OCI-LY3 (cell line): Measurements from ENCODE around the gene ZDHHC14.

Experiments
- H2AFZ ChIP-seq: fragments of 200-600, 300-600 bp; shearing (Covaris generic); 2 replicates; pipeline ENCODE4 v1.6.0; 2014; ENCODE audit warnings: antibody characterized with exemption, low read depth, low read length
- H3K27ac ChIP-seq: fragments of 200-600, 300-600 bp; sonication (generic); 2 replicates; pipeline ENCODE4 v1.5.1; 2014; ENCODE audit warnings: mild to moderate bottlenecking, low read length, moderate library complexity, mixed read lengths
- H3K27me3 ChIP-seq: fragments of 200-600, 300-600 bp; sonication (generic); 2 replicates; pipeline ENCODE4 v1.6.1; 2014; ENCODE audit warnings: low read depth, low read length, mixed read lengths
- H3K36me3 ChIP-seq: fragments of 200-600, 300-600 bp; sonication (generic); replicated peaks from 2 replicates; pipeline ENCODE3; 2014; ENCODE audit warnings: low read depth, low read length, mixed read lengths
- H3K4me1 ChIP-seq: fragments of 300-600, 200-600 bp; sonication (generic); 2 replicates; pipeline ENCODE4 v1.6.1; 2014; ENCODE audit warnings: low read length, mixed read lengths
- H3K4me2 ChIP-seq: fragments of 200-600, 300-600 bp; sonication (generic); 2 replicates; pipeline ENCODE4 v1.6.1; 2014; ENCODE audit warnings: low read length, mixed read lengths
- H3K4me3 ChIP-seq: fragments of 300-600, 200-600 bp; sonication (generic); 2 replicates; pipeline ENCODE4 v1.5.1; 2014; ENCODE audit warnings: antibody characterized with exemption, mild to moderate bottlenecking, low read length, moderate library complexity
- H3K79me2 ChIP-seq: fragments of 300-600, 200-600 bp; shearing (Covaris generic); 2 replicates; pipeline ENCODE4 v1.6.1; 2014; ENCODE audit warnings: mild to moderate bottlenecking, low read length, mixed read lengths
- H3K9ac ChIP-seq: fragments of 300-600, 200-600 bp; shearing (Covaris generic); 2 replicates; pipeline ENCODE4 v1.6.0; 2014; ENCODE audit warnings: mild to moderate bottlenecking, low read length, moderate library complexity
- H3K9me3 ChIP-seq: fragments of 200-600, 300-600 bp; shearing (Covaris generic); 2 replicates; pipeline ENCODE4 v1.6.1; 2014; ENCODE audit warnings: low read length, mixed read lengths; ENCODE audit not compliant: insufficient read depth
- H4K20me1 ChIP-seq: fragments of 200-600, 300-600 bp; sonication (generic); 2 replicates; pipeline ENCODE4 v1.6.1; 2016; ENCODE audit warnings: low read length, mixed read lengths; ENCODE audit not compliant: insufficient read depth
- EZH2phosphoT487 ChIP-seq: fragments of 200-600 bp; shearing (Covaris generic); IDR thresholded peaks from 2 replicates; pipeline ENCODE4 v1.6.1; 2018; ENCODE audit warnings: antibody characterized with exemption, mixed run types, low read depth
- TF ChIP-seq, protein P1 (sequence below): fragments of 200-600, 300-600 bp; sonication (generic); IDR thresholded peaks from 2 replicates; pipeline ENCODE4 v1.5.1; 2014; ENCODE audit warnings: antibody characterized with exemption, low read length, low read depth

ZDHHC14 gene

GRCh38 chr6:157655139-157655538, 274.1 kb downstream of the ZDHHC14 start:
- Histone ChIP-seq H3K4me1 (no peaks in the 10 kb centered on the region), H3K36me3 (no peaks in the 10 kb centered on the region), H3K4me2 (no peak overlapping the region), H2AFZ (no peak overlapping the region), H3K9ac (no peak overlapping the region), H3K79me2 (no peaks in the 10 kb centered on the region), H4K20me1 (no peaks in the 10 kb centered on the region), H3K9me3 (no peaks in the 10 kb centered on the region), H3K27me3 (no peaks in the 10 kb centered on the region), H3K27ac (no peak overlapping the region), H3K4me3 (no peak overlapping the region)
- TF ChIP-seq EZH2phosphoT487: no peak
- TF ChIP-seq, protein P1, sequence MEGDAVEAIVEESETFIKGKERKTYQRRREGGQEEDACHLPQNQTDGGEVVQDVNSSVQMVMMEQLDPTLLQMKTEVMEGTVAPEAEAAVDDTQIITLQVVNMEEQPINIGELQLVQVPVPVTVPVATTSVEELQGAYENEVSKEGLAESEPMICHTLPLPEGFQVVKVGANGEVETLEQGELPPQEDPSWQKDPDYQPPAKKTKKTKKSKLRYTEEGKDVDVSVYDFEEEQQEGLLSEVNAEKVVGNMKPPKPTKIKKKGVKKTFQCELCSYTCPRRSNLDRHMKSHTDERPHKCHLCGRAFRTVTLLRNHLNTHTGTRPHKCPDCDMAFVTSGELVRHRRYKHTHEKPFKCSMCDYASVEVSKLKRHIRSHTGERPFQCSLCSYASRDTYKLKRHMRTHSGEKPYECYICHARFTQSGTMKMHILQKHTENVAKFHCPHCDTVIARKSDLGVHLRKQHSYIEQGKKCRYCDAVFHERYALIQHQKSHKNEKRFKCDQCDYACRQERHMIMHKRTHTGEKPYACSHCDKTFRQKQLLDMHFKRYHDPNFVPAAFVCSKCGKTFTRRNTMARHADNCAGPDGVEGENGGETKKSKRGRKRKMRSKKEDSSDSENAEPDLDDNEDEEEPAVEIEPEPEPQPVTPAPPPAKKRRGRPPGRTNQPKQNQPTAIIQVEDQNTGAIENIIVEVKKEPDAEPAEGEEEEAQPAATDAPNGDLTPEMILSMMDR: no peak

DNA sequence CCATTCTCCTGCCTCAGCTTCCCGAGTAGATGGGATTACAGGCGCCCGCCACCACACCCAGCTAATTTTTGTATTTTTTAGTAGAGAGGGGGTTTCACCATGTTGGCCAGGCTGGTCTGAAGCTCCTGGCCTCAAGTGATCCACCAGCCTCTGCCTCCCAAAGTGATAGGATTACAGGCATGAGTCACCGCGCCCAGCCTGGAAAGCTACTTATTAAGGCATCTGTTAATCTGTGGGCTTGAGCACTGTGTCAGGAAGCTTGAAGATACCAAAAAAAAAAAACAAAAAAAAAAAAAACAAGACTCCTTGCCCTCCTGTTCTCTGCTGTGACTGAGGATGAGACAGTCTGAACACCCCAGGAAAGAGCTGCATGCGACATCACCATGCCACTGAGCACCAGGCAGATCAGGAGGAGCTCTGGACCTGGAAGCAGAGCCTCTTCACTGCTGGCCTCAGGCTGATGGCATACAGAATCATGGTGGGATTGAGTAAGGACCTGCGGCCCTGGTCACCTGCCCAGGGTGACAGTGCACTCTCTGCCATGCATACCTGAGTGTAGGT, 275.5 kb downstream of the ZDHHC14 start:
- no peak overlapping the region for H2AFZ ChIP-seq
- H4K20me1 ChIP-seq: no peaks in the 10 kb centered on the region
- H3K9ac ChIP-seq: no peak overlapping the region
- H3K79me2 ChIP-seq: no peaks in the 10 kb centered on the region
- H3K4me1 ChIP-seq: no peaks in the 10 kb centered on the region
- no peaks in the 10 kb centered on the region for H3K27me3 ChIP-seq
- TF ChIP-seq, protein P1: no peak
- TF ChIP-seq EZH2phosphoT487: no peak
- no peaks in the 10 kb centered on the region for H3K36me3 ChIP-seq
- H3K4me2 ChIP-seq: no peak overlapping the region
- no peak overlapping the region for H3K4me3 ChIP-seq
- H3K9me3 ChIP-seq: no peaks in the 10 kb centered on the region
- no peak overlapping the region for H3K27ac ChIP-seq

- no peak overlapping the region for H3K9ac ChIP-seq
- no peaks in the 10 kb centered on the region for H3K4me1 ChIP-seq
- H2AFZ ChIP-seq: no peak overlapping the region
- H3K9me3 ChIP-seq: no peaks in the 10 kb centered on the region
- H3K4me3 ChIP-seq: no peak overlapping the region
- no peak overlapping the region for H3K4me2 ChIP-seq
- no peaks in the 10 kb centered on the region for H3K36me3 ChIP-seq
- H3K79me2 ChIP-seq: no peaks in the 10 kb centered on the region
- H4K20me1 ChIP-seq: no peaks in the 10 kb centered on the region
- H3K27me3 ChIP-seq: no peaks in the 10 kb centered on the region
- H3K27ac ChIP-seq: no peak overlapping the region
- TF ChIP-seq, protein P1: no peak
- no peak for TF ChIP-seq EZH2phosphoT487
Measured at GRCh38 chr6:157657754-157658153, 276.8 kb downstream of the ZDHHC14 start.

DNA sequence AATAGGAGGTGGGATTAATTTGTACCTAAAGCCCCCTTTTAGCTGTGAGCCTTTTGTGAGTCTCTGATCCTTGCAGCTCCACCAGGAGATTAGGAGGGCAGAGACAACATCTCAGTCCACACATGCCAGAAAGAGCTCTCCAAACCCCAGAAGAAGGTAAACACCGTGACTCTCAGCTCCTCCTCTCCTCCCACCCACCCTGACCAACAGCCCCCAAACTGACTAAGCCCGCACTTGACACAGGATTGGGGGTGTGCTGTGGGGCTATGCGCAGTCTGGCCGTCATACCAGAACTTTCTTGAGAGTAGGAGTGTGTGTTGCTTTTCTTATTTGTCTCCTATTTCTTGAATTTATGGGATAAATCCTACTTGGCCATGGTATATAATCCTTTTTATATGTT, 277.3 kb downstream of the ZDHHC14 start:
- Histone ChIP-seq H3K4me2 (no peak overlapping the region), H3K27me3 (no peaks in the 10 kb centered on the region), H3K36me3 (no peaks in the 10 kb centered on the region), H4K20me1 (no peaks in the 10 kb centered on the region), H3K4me1 (no peaks in the 10 kb centered on the region), H3K27ac (no peak overlapping the region), H2AFZ (no peak overlapping the region), H3K9me3 (no peaks in the 10 kb centered on the region), H3K79me2 (no peaks in the 10 kb centered on the region), H3K4me3 (no peak overlapping the region), H3K9ac (no peak overlapping the region)
- TF ChIP-seq EZH2phosphoT487: no peak
- TF ChIP-seq, protein P1: no peak
